Superior temporal gyrus (tissue), 1 donor: Measurements from ENCODE around the gene NEUROD6.

Source experiments
- DNase-seq: peaks from one replicate; pipeline ENCODE4 v3.0.0-alpha.2; 2016; ENCODE audit errors: extremely low spot score

The NEUROD6 gene

DNA sequence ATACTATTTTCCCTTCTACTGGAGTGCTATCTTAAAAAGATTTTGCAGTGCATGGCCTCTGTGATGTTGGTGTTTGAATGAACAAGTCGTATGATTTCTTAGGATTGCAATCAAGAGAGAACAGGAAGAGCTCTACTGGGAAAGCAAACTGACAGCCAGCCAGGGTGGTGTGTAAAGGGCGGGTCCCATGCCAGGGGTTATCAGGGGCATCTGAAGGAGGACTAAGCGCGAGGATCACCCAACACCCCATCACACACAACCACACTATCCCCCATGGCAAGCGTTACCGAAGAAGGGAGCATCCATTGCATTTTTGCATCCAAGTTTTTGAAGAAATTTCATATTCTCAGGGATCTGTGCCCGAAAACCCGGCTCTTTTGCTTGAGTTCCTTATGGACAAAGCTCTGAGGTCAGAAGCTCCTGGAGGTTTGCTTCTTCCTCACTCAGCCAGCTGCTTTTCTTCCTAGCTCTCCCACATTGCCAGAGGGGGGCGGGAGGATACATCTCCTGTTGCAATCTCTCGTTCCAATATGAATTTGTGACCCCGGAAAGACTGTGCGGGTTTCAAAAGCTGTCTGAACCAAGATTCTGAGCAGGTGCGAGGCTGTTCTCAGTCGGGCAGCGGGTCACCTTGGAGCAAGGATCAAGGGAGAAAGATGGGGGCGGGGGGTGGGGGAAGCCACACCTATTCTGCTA lies 5.2 kb downstream of the NEUROD6 start:
- no peak for DNase-seq

DNA sequence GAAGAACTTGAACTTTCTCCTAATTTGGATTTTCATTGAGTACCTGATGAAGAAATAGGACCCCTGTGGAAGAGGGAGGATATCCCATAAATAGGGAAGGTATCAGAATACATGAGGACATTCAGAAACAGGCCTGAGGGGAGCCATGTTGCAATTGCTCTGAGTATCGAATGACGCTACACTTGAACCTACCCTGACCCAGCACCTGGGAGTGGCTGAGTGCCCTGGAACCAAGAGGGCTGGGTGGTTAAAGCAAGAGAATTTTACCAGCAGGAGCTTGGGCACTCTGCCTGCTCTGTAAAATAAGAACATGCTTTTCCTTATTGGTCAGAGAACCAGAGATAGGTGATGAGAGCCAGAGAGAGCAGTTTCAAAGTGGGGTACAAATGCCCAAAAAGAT lies 7.2 kb downstream of the NEUROD6 start:
- DNase-seq = no peak

DNA sequence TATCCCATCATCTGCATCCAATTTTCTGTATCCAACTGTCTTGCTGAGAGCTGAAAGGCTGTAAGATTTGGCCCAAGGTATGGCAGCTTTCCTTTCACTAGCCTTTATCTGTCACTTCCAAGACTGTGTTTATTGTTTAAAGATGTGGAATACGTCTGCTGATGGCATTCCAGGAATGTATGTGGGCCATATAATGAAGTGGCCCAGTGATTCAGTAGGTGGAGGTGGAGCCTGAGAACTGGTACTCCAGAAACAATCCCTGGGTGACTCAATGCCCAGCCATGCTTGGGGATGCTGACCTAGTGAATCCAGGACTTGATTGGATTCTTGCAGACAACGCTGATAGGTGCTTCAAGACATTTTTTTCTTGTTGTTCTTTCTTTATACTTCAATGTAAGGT lies 13.5 kb downstream of the NEUROD6 start:
- no peak for DNase-seq

DNA sequence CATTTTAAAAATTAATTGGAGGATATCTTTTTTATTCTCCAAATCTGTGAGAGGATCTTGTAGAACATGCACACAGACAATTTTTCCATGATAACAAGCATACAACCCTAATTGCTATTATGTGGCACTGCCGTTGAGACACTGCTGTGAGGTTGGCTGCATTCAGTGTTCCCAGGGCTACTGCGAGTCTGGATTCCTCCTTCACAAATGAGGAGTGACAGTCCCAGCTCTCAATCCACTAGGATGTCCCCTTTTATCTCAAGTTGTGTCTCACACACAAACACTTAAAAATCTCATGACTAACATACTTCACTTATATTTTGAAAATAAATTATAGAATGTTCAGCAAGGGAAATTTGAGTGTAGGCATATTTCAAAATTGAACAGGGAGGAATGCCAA lies 14.1 kb downstream of the NEUROD6 start:
- no peak for DNase-seq

DNA sequence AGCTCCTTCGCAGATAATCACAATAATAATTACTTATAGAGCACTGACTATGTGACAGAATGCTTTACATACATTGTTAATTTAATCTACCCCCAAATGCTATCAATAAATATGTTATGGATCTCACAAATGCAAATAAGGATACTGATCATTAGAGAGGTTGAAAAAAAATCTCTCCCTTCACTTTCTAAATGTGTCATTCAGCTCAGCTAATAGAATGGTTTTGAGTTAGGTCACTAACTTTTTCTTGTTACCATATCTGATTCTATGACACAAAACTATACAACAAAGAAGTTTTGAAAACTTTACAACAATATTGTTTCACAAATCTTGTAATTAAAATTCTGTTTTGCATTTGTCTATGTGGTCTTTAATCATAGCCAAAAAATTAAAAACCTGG lies 17.4 kb downstream of the NEUROD6 start:
- DNase-seq = no peak

DNA sequence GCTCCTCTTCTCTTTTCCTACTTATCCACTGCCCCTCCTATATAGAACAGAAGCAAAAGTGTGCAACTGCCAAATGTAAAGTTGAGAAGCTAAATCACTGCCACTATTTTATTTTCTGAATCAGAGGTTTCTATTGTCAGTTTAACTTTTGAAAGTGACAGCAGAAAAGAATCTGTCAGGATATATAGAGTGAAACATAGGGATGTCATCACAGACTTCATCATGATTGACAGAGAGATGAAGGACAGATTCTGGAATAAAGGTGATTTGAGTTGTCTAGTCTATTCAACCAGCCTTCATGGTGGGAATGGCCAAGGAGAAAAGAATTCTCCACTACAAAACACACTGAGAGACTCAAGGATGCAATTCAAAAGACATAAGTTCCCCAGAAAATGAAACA lies 19.9 kb downstream of the NEUROD6 start:
- DNase-seq = no peak

DNA sequence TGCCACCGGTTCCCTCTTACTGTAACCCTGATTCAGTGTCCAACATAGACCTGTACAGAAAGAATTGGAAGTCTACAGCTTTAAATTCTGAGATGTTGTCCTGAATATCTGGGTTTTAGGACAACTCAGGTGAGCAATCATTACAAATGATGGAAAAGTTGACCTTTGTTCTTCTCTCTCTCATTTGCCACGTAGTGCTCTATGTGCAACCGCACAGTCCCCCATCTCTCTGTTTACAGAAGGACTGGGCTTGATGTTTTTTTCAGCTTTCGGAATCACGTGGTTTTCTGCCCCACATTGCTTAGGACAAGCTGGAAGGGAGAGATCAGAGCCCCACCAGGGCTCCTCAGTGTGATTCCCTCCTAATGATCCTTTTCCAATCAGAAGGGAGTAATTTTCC lies 22.2 kb downstream of the NEUROD6 start:
- no peak for DNase-seq

DNA sequence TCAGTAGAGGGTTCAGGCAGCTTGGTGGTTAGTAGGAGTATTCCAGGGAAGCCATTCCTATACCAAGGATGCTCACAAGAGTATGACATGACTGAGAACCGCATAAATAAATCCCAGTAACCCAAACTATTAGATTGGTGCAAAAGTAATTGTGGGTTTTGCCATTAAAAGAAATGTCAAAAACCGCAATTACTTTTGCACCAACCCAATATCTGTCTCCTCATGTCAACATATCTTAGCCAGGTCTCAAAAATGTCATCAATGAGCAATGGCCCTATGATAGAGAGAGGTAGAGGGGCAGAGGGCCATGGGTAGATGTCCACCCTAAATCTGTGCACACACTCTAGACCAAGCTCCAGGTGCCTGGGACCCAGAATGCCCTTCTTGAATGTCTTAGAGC lies 23.6 kb downstream of the NEUROD6 start:
- DNase-seq = no peak

DNA sequence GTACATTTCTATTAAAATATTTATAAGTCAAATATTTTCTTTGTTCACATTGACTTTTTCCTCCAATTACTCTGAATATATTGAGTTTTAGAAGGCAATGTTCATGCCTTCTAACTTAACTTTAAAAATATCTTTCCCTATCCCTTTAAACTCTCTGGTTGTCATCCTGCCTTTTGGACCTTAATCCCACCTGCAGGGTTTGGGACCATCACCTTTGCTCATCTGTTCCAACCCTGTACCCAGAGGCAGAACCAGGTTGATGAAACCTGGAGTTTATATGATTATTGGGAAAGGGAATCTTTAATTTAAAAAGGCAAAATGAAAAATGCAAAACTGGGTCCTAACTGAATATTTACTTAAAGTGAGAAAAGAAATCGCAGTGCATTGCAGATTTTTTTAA lies 24.8 kb downstream of the NEUROD6 start:
- no peak for DNase-seq

DNA sequence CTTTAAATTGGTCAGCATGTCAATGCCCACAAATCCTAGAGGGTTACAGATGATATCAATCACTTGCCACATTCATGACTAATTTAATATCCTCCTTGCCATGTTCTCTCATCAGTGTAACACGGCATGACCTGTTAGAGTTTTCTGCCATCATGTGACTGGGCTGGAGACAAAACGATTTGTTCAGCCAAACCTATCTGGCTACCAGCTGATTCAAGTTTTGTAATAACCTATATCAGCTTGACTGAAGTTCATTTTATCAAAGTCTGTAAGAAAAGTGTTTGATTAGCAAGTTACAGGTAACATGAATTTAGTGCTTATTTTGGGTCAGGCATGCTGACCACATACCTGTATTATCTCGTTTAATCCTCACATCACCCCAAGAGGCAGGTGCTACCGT lies 25.7 kb downstream of the NEUROD6 start:
- no peak for DNase-seq

DNA sequence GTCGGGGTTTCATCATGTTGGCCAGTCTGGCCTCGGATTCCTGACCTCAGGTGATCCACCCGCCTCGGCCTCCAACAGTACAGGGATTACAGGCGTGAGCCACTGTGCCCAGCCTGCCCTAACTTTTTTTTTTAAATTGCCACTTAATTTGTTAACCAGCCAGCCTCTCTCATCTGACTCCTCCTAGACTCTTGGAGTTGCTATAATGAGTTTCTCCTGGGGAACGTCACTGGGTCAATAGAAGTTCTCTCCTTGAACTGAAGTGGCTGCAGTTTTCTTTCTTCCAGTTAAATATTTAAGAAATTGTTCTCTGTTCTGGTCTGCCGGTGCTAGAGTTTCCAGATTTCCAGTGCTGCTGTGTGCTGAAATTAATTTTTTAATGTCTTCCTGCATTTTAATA lies 27.6 kb downstream of the NEUROD6 start:
- DNase-seq = no peak

DNA sequence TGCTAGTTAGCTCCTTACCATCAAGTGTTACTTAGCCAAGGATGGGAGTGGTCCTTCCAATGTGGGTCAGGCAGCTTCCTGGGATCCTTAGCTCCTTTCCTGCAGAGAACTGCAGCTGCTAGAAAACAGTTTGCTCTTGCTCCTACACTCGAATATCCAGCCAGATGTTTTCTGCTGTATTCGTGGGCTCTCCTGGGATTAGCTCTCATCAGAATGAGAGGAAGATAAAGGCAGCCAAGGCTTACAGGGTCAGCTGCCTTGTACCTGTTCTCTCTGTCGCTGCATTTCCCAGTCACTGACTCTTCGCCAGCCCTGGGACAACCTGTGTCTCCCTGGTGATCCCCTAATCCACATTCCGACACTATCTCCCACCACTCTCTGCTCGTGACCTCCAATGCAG lies 29.0 kb downstream of the NEUROD6 start:
- no peak for DNase-seq

DNA sequence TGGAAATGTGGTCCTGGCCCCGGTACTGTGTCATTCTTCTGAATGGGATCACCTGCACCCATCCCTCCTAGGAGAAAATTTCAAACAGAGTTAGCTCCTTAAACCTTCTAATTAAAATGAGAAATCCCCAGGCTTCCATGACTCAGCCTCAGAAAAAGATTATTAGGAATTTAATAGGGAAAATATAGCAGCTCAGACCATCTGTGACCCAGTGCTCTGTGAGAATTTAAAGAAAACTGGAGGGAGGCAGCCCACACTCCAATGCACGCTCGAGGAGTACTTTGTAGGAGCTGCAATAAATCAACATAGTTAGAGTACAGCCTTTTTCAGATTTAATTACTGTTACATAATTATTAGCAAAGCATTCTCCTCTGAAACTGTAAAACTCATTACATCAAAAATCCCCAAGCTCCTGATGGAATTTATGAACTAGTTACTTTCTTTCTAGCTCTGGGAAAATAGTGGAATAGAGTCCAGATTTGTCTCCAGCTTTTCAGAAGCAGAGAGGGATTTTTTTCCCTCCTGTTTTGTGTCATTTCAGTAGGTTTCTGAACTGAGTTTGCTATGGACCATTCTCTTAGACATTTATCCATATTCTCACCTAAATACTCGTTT lies 30.1 kb downstream of the NEUROD6 start:
- DNase-seq = no peak

DNA sequence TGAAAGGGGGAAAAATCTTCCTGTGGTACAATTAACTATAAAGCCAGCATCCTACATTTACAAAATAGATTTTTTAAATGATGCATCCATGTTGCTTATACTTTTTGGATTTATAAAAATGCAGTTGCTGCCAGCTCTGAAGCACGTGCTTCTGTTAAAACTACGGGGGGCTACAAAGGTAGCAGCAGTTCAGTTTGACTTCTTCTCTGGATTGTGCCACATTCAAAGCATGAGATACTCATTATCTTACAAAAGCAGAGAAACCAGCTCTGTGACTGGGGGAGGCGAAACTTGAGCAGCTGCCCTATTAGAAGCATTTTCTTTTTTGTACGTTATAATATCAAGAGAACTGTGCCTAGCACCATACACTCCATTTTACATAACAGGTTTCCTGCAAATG lies 31.1 kb downstream of the NEUROD6 start:
- DNase-seq = no peak

DNA sequence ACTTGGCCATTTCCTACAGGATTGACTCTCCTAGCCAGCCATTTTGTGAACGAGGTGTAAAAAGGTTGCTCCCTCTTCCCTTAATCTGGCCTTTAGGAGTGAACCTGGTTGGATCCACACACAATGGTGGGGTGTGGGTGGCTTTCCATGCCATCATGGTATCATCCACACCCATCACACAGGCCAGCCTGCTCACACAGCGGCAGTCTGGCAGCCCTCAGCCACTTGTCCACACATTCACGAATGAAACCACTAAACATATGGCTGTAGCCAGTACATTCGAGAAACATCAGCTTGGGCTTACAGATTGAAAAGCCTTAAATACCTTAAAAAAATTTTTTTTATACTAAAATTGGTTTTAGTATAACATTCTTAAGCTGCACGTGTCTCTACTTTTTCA lies 31.9 kb downstream of the NEUROD6 start:
- peak; percentile 30 for DNase-seq

DNA sequence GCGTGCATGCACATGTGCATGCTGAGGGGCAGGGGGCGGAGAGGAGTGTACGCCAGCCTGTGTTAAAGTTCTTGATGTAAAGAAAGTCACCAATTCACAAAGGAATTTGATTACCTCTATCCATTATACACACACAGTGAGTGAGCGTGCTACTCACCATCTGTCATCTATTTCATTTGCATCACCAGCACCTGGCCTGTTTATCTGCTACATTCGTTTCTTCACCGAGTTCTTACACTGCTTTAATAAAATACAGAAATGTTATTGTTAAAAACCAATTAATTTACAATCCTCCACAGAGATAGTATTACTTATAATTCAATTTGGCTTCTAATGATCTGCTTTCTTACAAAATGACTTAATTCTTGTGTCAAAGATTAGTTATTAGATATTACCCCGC lies 32.6 kb downstream of the NEUROD6 start:
- no peak for DNase-seq

DNA sequence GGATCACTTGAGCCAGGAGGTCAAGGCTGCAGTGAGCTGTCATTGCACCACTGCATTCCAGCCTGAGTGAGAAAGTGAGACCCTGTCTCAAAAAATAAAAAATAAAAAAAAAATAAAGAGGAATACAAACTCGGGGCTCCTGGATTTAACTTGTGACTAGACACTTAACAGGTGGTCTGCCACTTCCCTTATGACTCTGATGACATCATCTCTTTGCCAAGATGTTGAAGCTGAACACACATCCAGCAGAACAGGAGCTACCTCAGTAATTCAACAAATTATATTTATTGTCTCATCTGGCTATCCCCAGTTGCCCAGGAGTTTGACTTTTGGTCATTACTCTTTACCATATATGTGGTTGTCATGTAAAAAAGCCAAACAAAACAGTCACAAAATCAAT lies 35.3 kb downstream of the NEUROD6 start:
- DNase-seq = no peak

DNA sequence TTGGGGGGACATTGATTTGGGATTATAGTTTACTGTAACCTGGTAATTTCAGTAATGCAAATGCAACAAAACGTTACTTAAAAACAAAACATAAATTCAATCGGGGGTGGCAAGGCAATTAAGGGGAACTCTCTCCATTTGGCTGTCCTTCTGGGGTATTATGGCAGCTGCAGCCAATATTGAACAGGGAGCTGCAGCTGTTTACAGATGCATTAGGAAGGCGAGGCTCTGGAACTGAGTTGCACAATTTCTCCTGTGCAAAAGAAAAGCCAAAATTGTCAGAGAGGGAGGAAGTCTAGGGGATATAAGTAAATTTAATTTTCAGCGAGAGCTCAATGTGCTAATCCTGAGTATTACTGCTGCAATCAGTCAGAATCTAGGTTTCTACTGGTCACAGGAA lies 36.1 kb downstream of the NEUROD6 start:
- DNase-seq = no peak

DNA sequence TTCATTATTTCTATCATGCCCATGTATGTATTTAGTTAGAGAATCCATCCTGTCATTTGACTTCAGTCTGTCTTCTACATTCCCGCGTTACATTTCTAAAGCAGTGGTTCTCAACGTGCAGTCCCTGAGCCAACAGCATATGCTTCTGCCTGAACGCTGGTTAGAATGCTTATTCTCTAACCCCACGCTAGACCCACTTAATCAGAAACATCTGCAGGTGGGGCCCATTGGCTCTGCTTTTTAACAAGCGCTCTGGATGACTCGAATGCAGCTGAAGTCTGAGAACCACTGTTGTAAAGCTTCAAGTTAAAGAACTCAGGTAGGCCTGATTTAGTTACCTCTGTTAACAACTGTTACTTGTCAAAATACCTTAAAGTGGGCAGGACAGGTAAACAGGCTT lies 38.2 kb downstream of the NEUROD6 start:
- no peak for DNase-seq

DNA sequence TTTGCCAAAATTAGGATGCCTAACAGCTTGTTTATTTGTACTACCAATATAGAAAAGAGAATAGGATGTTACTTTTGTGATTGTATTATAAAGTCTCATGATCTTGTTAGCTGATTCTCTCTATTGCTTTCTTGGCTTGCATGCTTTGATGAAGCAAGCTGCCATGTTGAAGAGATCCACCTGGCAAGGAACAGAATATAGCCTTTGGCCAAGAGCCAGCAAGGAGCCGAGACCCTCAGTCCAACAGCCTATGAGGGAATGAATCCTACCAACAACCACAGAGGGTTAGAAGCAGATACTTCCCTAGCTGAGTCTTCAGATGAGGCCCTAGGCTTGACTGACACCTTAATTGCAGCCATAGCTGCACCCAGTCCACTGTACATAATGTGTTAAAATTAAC lies 41.2 kb downstream of the NEUROD6 start:
- DNase-seq = no peak

DNA sequence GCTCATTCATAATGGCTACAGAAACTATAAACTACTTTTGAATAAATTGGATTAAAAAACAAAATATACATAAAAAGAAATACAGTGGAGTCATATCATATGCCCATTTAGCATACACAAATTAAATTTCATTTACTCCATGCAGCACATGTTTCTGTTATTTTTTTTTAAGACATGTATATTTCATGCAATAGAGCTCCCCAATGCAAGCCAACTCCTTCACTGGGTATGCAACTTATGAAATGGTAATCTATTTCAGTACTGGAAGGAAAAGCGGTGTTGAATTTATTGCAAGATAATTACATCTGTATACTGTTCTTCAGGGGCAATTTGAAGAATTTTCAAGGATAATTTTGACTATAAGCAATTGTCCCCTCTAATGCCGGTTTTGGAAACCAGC lies 49.9 kb downstream of the NEUROD6 start:
- no peak for DNase-seq
